Hepatocyte (in vitro differentiated cells): ENCODE results near the gene DCUN1D1. TPM values are rescaled to one million over a fixed set of nuclear protein-coding genes. Genes with fewer than 3 reads are reported as not detected.

Source experiments
- DNase-seq: peaks from one replicate; pipeline ENCODE4 v3.0.0-alpha.2; 2016; ENCODE audit warnings: low spot score
- H2AFZ ChIP-seq: fragments of 200-600 bp; sonication (generic); 2 replicates; pipeline ENCODE4 v1.6.0; 2016; ENCODE audit warnings: antibody characterized with exemption, mild to moderate bottlenecking
- H3K27ac ChIP-seq: fragments of 200-600 bp; sonication (generic); 2 replicates; pipeline ENCODE4 v1.5.1; 2016; ENCODE audit warnings: mild to moderate bottlenecking
- H3K27me3 ChIP-seq: fragments of 200-600 bp; sonication (generic); 2 replicates; pipeline ENCODE4 v1.6.1; 2016
- H3K36me3 ChIP-seq: fragments of 200-600 bp; sonication (generic); replicated peaks from 2 replicates; pipeline ENCODE4 v1.5.1; 2016; ENCODE audit warnings: low read depth; ENCODE audit not compliant: insufficient read depth
- H3K4me1 ChIP-seq: fragments of 200-600 bp; sonication (generic); 2 replicates; pipeline ENCODE4 v1.5.1; 2016; ENCODE audit warnings: mild to moderate bottlenecking, moderate library complexity; ENCODE audit not compliant: insufficient read depth
- H3K4me2 ChIP-seq: fragments of 200-600 bp; sonication (generic); 2 replicates; pipeline ENCODE4 v1.6.0; 2016
- H3K4me3 ChIP-seq: fragments of 200-600 bp; sonication (generic); 2 replicates; pipeline ENCODE4 v1.5.1; 2016; ENCODE audit warnings: mild to moderate bottlenecking
- H3K79me2 ChIP-seq: fragments of 200-600 bp; sonication (generic); 2 replicates; pipeline ENCODE4 v1.6.0; 2017; ENCODE audit warnings: mild to moderate bottlenecking
- H3K9me2 ChIP-seq: fragments of 200-600 bp; sonication (generic); replicated peaks from 2 replicates; pipeline ENCODE4 v1.6.0; 2017; ENCODE audit warnings: mild to moderate bottlenecking; ENCODE audit not compliant: insufficient read depth
- H3K9me3 ChIP-seq: fragments of 200-600 bp; sonication (generic); 2 replicates; pipeline ENCODE4 v1.5.1; 2016; ENCODE audit warnings: low read depth, mild to moderate bottlenecking
- H4K20me1 ChIP-seq: fragments of 200-600 bp; sonication (generic); 2 replicates; pipeline ENCODE4 v1.6.0; 2016; ENCODE audit warnings: mild to moderate bottlenecking; ENCODE audit not compliant: insufficient read depth, poor library complexity, severe bottlenecking
- CTCF ChIP-seq: fragments of 200-600 bp; sonication (generic); IDR thresholded peaks from 2 replicates; pipeline ENCODE4 v1.5.1; 2016; ENCODE audit warnings: antibody characterized with exemption, mild to moderate bottlenecking; ENCODE audit not compliant: poor library complexity
- EZH2 ChIP-seq: fragments of 200-600 bp; sonication (generic); IDR thresholded peaks from 2 replicates; pipeline ENCODE4 v1.6.1; 2016; ENCODE audit warnings: antibody characterized with exemption, mild to moderate bottlenecking, borderline replicate concordance
- EZH2phosphoT487 ChIP-seq: fragments of 200-600 bp; sonication (generic); IDR thresholded peaks from one replicate; pipeline ENCODE4 v1.6.1; 2018; ENCODE audit warnings: antibody characterized with exemption, mild to moderate bottlenecking, low read depth, moderate library complexity; ENCODE audit not compliant: unreplicated experiment, severe bottlenecking
- WGBS: methylation state at CpG from one replicate; pipeline ENCODE4 v1.1.6; 2016; ENCODE audit warnings: low lambda C conversion rate; ENCODE audit errors: missing lambda C conversion rate; 5-methylcytosine and 5-hydroxymethylcytosine counted together
- polyA plus RNA-seq: library from polyadenylated mRNA; unstranded; fragments of >200 nt; fragmentation: Nextera tagmentation; extraction: Ambion mirVana; gene quantifications from 2 replicates; pipeline ENCODE4 v1.2.1, GENCODE V29; 2016
- total RNA-seq: library from RNA; depleted of rRNA; stranded (reverse); fragments of >200 nt; gene quantifications from 2 replicates; pipeline ENCODE4 v1.2.3, GENCODE V29; 2014

The DCUN1D1 gene
- total and polyA plus RNA-seq, 2 experiments from 2014 or later: 22.2 to 49.2 TPM

- Histone ChIP-seq H3K4me2 (no peak overlapping the region), H3K36me3 (no peaks in the 10 kb centered on the region), H3K4me1 (no peaks in the 10 kb centered on the region), H3K79me2 (no peaks in the 10 kb centered on the region), H3K27me3 (no peaks in the 10 kb centered on the region), H3K9me3 (no peaks in the 10 kb centered on the region), H4K20me1 (no peaks in the 10 kb centered on the region), H3K4me3 (no peak overlapping the region), H2AFZ (no peak overlapping the region), H3K9me2 (no peaks in the 10 kb centered on the region), H3K27ac (no peak overlapping the region)
- DNase-seq: peak; percentile 19
- TF ChIP-seq CTCF (peak; percentile 50), EZH2phosphoT487 (no peak), EZH2 (no peak)
- 90% methylated on average over 5 of the region's 5 CpGs for WGBS
Observed at GRCh38 chr3:182909318-182910040, 70.9 kb downstream of the DCUN1D1 start.

- H3K9me3 ChIP-seq: no peaks in the 10 kb centered on the region
- no peaks in the 10 kb centered on the region for H3K79me2 ChIP-seq
- H3K4me2 ChIP-seq: no peak overlapping the region
- H2AFZ ChIP-seq: no peak overlapping the region
- no peaks in the 10 kb centered on the region for H3K27me3 ChIP-seq
- no peak overlapping the region for H3K27ac ChIP-seq
- H4K20me1 ChIP-seq: no peaks in the 10 kb centered on the region
- WGBS: 86% methylated on average over 1 of the region's 1 CpG
- TF ChIP-seq EZH2phosphoT487 (no peak), EZH2 (no peak), CTCF (no peak)
- no peaks in the 10 kb centered on the region for H3K9me2 ChIP-seq
- no peaks in the 10 kb centered on the region for H3K36me3 ChIP-seq
- H3K4me3 ChIP-seq: no peak overlapping the region
- DNase-seq: no peak
- H3K4me1 ChIP-seq: no peaks in the 10 kb centered on the region
Observed at GRCh38 chr3:182908471-182908870, 71.9 kb downstream of the DCUN1D1 start.

- 94% methylated on average over 1 of the region's 1 CpG for whole genome bisulfite sequencing
- H3K4me3 ChIP-seq: no peak overlapping the region
- H3K36me3 ChIP-seq: no peaks in the 10 kb centered on the region
- no peaks in the 10 kb centered on the region for H4K20me1 ChIP-seq
- no peak overlapping the region for H3K4me2 ChIP-seq
- H3K4me1 ChIP-seq: no peaks in the 10 kb centered on the region
- H3K9me2 ChIP-seq: no peaks in the 10 kb centered on the region
- no peak overlapping the region for H3K27ac ChIP-seq
- no peaks in the 10 kb centered on the region for H3K9me3 ChIP-seq
- no peak for DNase-seq
- no peak overlapping the region for H2AFZ ChIP-seq
- H3K27me3 ChIP-seq: no peaks in the 10 kb centered on the region
- TF ChIP-seq EZH2: no peak
- TF ChIP-seq CTCF: no peak
- no peak for TF ChIP-seq EZH2phosphoT487
- no peaks in the 10 kb centered on the region for H3K79me2 ChIP-seq
Observed at GRCh38 chr3:182906036-182906435, 74.3 kb downstream of the DCUN1D1 start.
